ENCODE measurements around the gene ALG6.
"Not testable (repeated sequence)": the region's sequence is repeated elsewhere in the genome, so short reads cannot be mapped to it uniquely, and the experiment has no call there.

The ALG6 gene

GRCh38 chr1:63342402-63342801, 25.0 kb upstream of the ALG6 start:
- Histone ChIP-seq H3K4me1 (ENCODE audit: control insufficient read depth, insufficient read depth, low read length) (no peaks in the 10 kb centered on the region), H3K36me3 (ENCODE audit: control insufficient read depth, insufficient read depth, low read length, severe bottlenecking) (no peaks in the 10 kb centered on the region), H3K9me3 (ENCODE audit: control insufficient read depth, low read length) (no peaks in the 10 kb centered on the region), H3K9ac (ENCODE audit: low read length) (no peak overlapping the region), H3K27me3 (replicated peaks; ENCODE audit: control insufficient read depth, insufficient read depth, low read length) (peaks cover 8% of the 10 kb centered on the region), H3K4me3 (ENCODE audit: low read length) (no peak overlapping the region)
- no peak for DNase-seq (ENCODE audit: low read depth)

GRCh38 chr1:63343922-63344321, 23.5 kb upstream of the ALG6 start:
- Histone ChIP-seq H3K27me3 (replicated peaks; ENCODE audit: control insufficient read depth, insufficient read depth, low read length) (peaks cover 10% of the 10 kb centered on the region), H3K9ac (ENCODE audit: low read length) (no peak overlapping the region), H3K9me3 (ENCODE audit: control insufficient read depth, low read length) (no peaks in the 10 kb centered on the region)

GRCh38 chr1:63350320-63350719, 17.1 kb upstream of the ALG6 start:
- no peak for DNase-seq (ENCODE audit: low read depth)
- H3K36me3 ChIP-seq (ENCODE audit: control insufficient read depth, insufficient read depth, low read length, severe bottlenecking): no peaks in the 10 kb centered on the region
- peaks cover 19% of the 10 kb centered on the region for H3K27me3 ChIP-seq (replicated peaks; ENCODE audit: control insufficient read depth, insufficient read depth, low read length)
- H3K9ac ChIP-seq (ENCODE audit: low read length): no peak overlapping the region
- H3K4me1 ChIP-seq (ENCODE audit: control insufficient read depth, insufficient read depth, low read length): no peaks in the 10 kb centered on the region
- no peak overlapping the region for H3K4me3 ChIP-seq (ENCODE audit: low read length)
- H3K9me3 ChIP-seq (ENCODE audit: control insufficient read depth, low read length): no peaks in the 10 kb centered on the region

More at GRCh38 chr1:63343922-63344321, 23.5 kb upstream of the ALG6 start:
- H3K4me1 ChIP-seq (ENCODE audit: control insufficient read depth, insufficient read depth, low read length): no peaks in the 10 kb centered on the region
- DNase-seq (ENCODE audit: low read depth): no peak
- H3K36me3 ChIP-seq (ENCODE audit: control insufficient read depth, insufficient read depth, low read length, severe bottlenecking): no peaks in the 10 kb centered on the region
- no peak overlapping the region for H3K4me3 ChIP-seq (ENCODE audit: low read length)

- Histone ChIP-seq H3K36me3 (ENCODE audit: control insufficient read depth, insufficient read depth, low read length, severe bottlenecking) (no peaks in the 10 kb centered on the region), H3K4me1 (ENCODE audit: control insufficient read depth, insufficient read depth, low read length) (no peaks in the 10 kb centered on the region), H3K4me3 (ENCODE audit: low read length) (no peak overlapping the region), H3K9ac (ENCODE audit: low read length) (no peak overlapping the region), H3K27me3 (replicated peaks; ENCODE audit: control insufficient read depth, insufficient read depth, low read length) (peaks cover 19% of the 10 kb centered on the region), H3K9me3 (ENCODE audit: control insufficient read depth, low read length) (no peaks in the 10 kb centered on the region)
- no peak for DNase-seq (ENCODE audit: low read depth)
Observed at GRCh38 chr1:63352736-63353135, 14.7 kb upstream of the ALG6 start.

GRCh38 chr1:63356234-63356633, 11.2 kb upstream of the ALG6 start:
- not testable (repeated sequence) for H3K4me1 ChIP-seq (ENCODE audit: control insufficient read depth, insufficient read depth, low read length); DNase-seq (ENCODE audit: low read depth); H3K36me3 ChIP-seq (ENCODE audit: control insufficient read depth, insufficient read depth, low read length, severe bottlenecking); H3K9ac ChIP-seq (ENCODE audit: low read length); H3K9me3 ChIP-seq (ENCODE audit: control insufficient read depth, low read length); H3K4me3 ChIP-seq (ENCODE audit: low read length)
- H3K27me3 ChIP-seq (replicated peaks; ENCODE audit: control insufficient read depth, insufficient read depth, low read length): peaks cover 14% of the 10 kb centered on the region

- H3K9me3 ChIP-seq (ENCODE audit: control insufficient read depth, low read length): no peaks in the 10 kb centered on the region
- no peak for DNase-seq (ENCODE audit: low read depth)
- H3K27me3 ChIP-seq (replicated peaks; ENCODE audit: control insufficient read depth, insufficient read depth, low read length): no peaks in the 10 kb centered on the region
- no peak overlapping the region for H3K4me3 ChIP-seq (ENCODE audit: low read length)
- H3K4me1 ChIP-seq (ENCODE audit: control insufficient read depth, insufficient read depth, low read length): no peaks in the 10 kb centered on the region
- no peaks in the 10 kb centered on the region for H3K36me3 ChIP-seq (ENCODE audit: control insufficient read depth, insufficient read depth, low read length, severe bottlenecking)
- H3K9ac ChIP-seq (ENCODE audit: low read length): no peak overlapping the region
Observed at GRCh38 chr1:63359561-63359960, 7.9 kb upstream of the ALG6 start.

GRCh38 chr1:63362073-63362472, 5.4 kb upstream of the ALG6 start:
- DNase-seq (ENCODE audit: low read depth): no peak
- no peaks in the 10 kb centered on the region for H3K27me3 ChIP-seq (replicated peaks; ENCODE audit: control insufficient read depth, insufficient read depth, low read length)
- no peak overlapping the region for H3K4me3 ChIP-seq (ENCODE audit: low read length)
- no peaks in the 10 kb centered on the region for H3K9me3 ChIP-seq (ENCODE audit: control insufficient read depth, low read length)
- no peaks in the 10 kb centered on the region for H3K4me1 ChIP-seq (ENCODE audit: control insufficient read depth, insufficient read depth, low read length)
- no peak overlapping the region for H3K9ac ChIP-seq (ENCODE audit: low read length)
- no peaks in the 10 kb centered on the region for H3K36me3 ChIP-seq (ENCODE audit: control insufficient read depth, insufficient read depth, low read length, severe bottlenecking)

- no peak for DNase-seq (ENCODE audit: low read depth)
- Histone ChIP-seq H3K27me3 (replicated peaks; ENCODE audit: control insufficient read depth, insufficient read depth, low read length) (no peaks in the 10 kb centered on the region), H3K4me3 (ENCODE audit: low read length) (no peak overlapping the region), H3K9me3 (ENCODE audit: control insufficient read depth, low read length) (no peaks in the 10 kb centered on the region), H3K36me3 (ENCODE audit: control insufficient read depth, insufficient read depth, low read length, severe bottlenecking) (no peaks in the 10 kb centered on the region), H3K4me1 (ENCODE audit: control insufficient read depth, insufficient read depth, low read length) (no peaks in the 10 kb centered on the region), H3K9ac (ENCODE audit: low read length) (no peak overlapping the region)
Observed at GRCh38 chr1:63362578-63362977, 4.8 kb upstream of the ALG6 start.

- Histone ChIP-seq H3K9me3 (ENCODE audit: control insufficient read depth, low read length) (no peaks in the 10 kb centered on the region), H3K4me1 (ENCODE audit: control insufficient read depth, insufficient read depth, low read length) (peaks cover 1% of the 10 kb centered on the region)
Observed at GRCh38 chr1:63363014-63363413, 4.4 kb upstream of the ALG6 start.

GRCh38 chr1:63366908-63367214, 566 bp upstream of the ALG6 start:
- no peaks in the 10 kb centered on the region for H3K36me3 ChIP-seq (ENCODE audit: control insufficient read depth, insufficient read depth, low read length, severe bottlenecking)
- peak overlapping the region; percentile 99 for H3K4me3 ChIP-seq (ENCODE audit: low read length)
- no peak for DNase-seq (ENCODE audit: low read depth)

More at GRCh38 chr1:63363014-63363413, 4.4 kb upstream of the ALG6 start:
- no peak for DNase-seq (ENCODE audit: low read depth)
- H3K36me3 ChIP-seq (ENCODE audit: control insufficient read depth, insufficient read depth, low read length, severe bottlenecking): no peaks in the 10 kb centered on the region
- no peaks in the 10 kb centered on the region for H3K27me3 ChIP-seq (replicated peaks; ENCODE audit: control insufficient read depth, insufficient read depth, low read length)
- H3K9ac ChIP-seq (ENCODE audit: low read length): no peak overlapping the region
- H3K4me3 ChIP-seq (ENCODE audit: low read length): no peak overlapping the region

GRCh38 chr1:63368131-63368530, 704 bp downstream of the ALG6 start:
- Histone ChIP-seq H3K9me3 (ENCODE audit: control insufficient read depth, low read length) (no peaks in the 10 kb centered on the region), H3K9ac (ENCODE audit: low read length) (peak overlapping the region; percentile 97), H3K4me3 (ENCODE audit: low read length) (peak overlapping the region; percentile 99), H3K36me3 (ENCODE audit: control insufficient read depth, insufficient read depth, low read length, severe bottlenecking) (no peaks in the 10 kb centered on the region), H3K4me1 (ENCODE audit: control insufficient read depth, insufficient read depth, low read length) (peaks cover 6% of the 10 kb centered on the region), H3K27me3 (replicated peaks; ENCODE audit: control insufficient read depth, insufficient read depth, low read length) (no peaks in the 10 kb centered on the region)
- DNase-seq (ENCODE audit: low read depth): no peak

More at GRCh38 chr1:63366908-63367214, 566 bp upstream of the ALG6 start:
- peak overlapping the region; percentile 97 for H3K9ac ChIP-seq (ENCODE audit: low read length)
- H3K9me3 ChIP-seq (ENCODE audit: control insufficient read depth, low read length): no peaks in the 10 kb centered on the region
- no peaks in the 10 kb centered on the region for H3K27me3 ChIP-seq (replicated peaks; ENCODE audit: control insufficient read depth, insufficient read depth, low read length)
- peaks cover 6% of the 10 kb centered on the region for H3K4me1 ChIP-seq (ENCODE audit: control insufficient read depth, insufficient read depth, low read length)

GRCh38 chr1:63379583-63379982, 12.2 kb downstream of the ALG6 start:
- Histone ChIP-seq H3K27me3 (replicated peaks; ENCODE audit: control insufficient read depth, insufficient read depth, low read length) (no peaks in the 10 kb centered on the region), H3K4me3 (ENCODE audit: low read length) (no peak overlapping the region), H3K36me3 (ENCODE audit: control insufficient read depth, insufficient read depth, low read length, severe bottlenecking) (peaks cover 5% of the 10 kb centered on the region), H3K4me1 (ENCODE audit: control insufficient read depth, insufficient read depth, low read length) (no peaks in the 10 kb centered on the region), H3K9me3 (ENCODE audit: control insufficient read depth, low read length) (no peaks in the 10 kb centered on the region), H3K9ac (ENCODE audit: low read length) (no peak overlapping the region)
- DNase-seq (ENCODE audit: low read depth): no peak

Measured in adipocyte (in vitro differentiated cells).